CD4-positive, alpha-beta T cell treated with Interferon alpha-2 for 1 hour (primary cell): ENCODE data around the gene GALNT9.
"Not testable (repeated sequence)": the region's sequence is repeated elsewhere in the genome, so short reads cannot be mapped to it uniquely, and the experiment has no call there.

ENCODE experiments used
- DNase-seq, 2 donors: peaks; one replicate each; pipeline ENCODE4 v3.0.0-alpha.2; 2020 to 2022

The GALNT9 gene

GRCh38 chr12:132228476-132229192 lies 100.8 kb downstream of the GALNT9 start:
- no peak for DNase-seq

- no peak for DNase-seq
These were observed 101.5 kb downstream of the GALNT9 start for GRCh38 chr12:132227782-132228475.

- no peak for DNase-seq
These were observed 102.3 kb downstream of the GALNT9 start for GRCh38 chr12:132227118-132227517.

- no peak for DNase-seq
These were observed 102.8 kb downstream of the GALNT9 start for GRCh38 chr12:132226604-132227003.

- DNase-seq, result no peak
These were observed 104.2 kb downstream of the GALNT9 start for GRCh38 chr12:132225214-132225613.

GRCh38 chr12:132224484-132224883 lies 104.9 kb downstream of the GALNT9 start:
- no peak for DNase-seq

GRCh38 chr12:132222808-132223173 lies 106.6 kb downstream of the GALNT9 start:
- no peak for DNase-seq

GRCh38 chr12:132222096-132222807 lies 107.1 kb downstream of the GALNT9 start:
- peak; percentile 52 for DNase-seq

- not testable (repeated sequence) for DNase-seq
These were observed 109.6 kb downstream of the GALNT9 start for GRCh38 chr12:132219761-132220160.

- no peak for DNase-seq
These were observed 110.1 kb downstream of the GALNT9 start for GRCh38 chr12:132219323-132219722.

- DNase-seq, result peak; percentile 42 to 64
These were observed 110.5 kb downstream of the GALNT9 start for GRCh38 chr12:132218915-132219314.

GRCh38 chr12:132218527-132218875 lies 110.9 kb downstream of the GALNT9 start:
- no peak for DNase-seq

- no peak for DNase-seq
These were observed 111.4 kb downstream of the GALNT9 start for GRCh38 chr12:132217800-132218526.

GRCh38 chr12:132217371-132217770 lies 112.0 kb downstream of the GALNT9 start:
- no peak for DNase-seq

- no peak for DNase-seq
These were observed 112.9 kb downstream of the GALNT9 start for GRCh38 chr12:132216354-132216987.

GRCh38 chr12:132215299-132215989 lies 113.9 kb downstream of the GALNT9 start:
- no peak for DNase-seq

- no peak for DNase-seq
These were observed 114.5 kb downstream of the GALNT9 start for GRCh38 chr12:132214891-132215290.

- DNase-seq, result no peak
These were observed 115.3 kb downstream of the GALNT9 start for GRCh38 chr12:132214161-132214476.

- no peak for DNase-seq
These were observed 115.8 kb downstream of the GALNT9 start for GRCh38 chr12:132213359-132214160.

- peak; percentile 26 to 52 for DNase-seq
These were observed 117.6 kb downstream of the GALNT9 start for GRCh38 chr12:132211816-132212215.

- DNase-seq, result no peak
These were observed 118.1 kb downstream of the GALNT9 start for GRCh38 chr12:132211326-132211725.
